ENCODE measurements around the gene PLAU. TPM values are rescaled to one million over a fixed set of nuclear protein-coding genes. Genes with fewer than 3 reads are reported as not detected.

The PLAU gene
- total and polyA plus RNA-seq, 2 of the 13 experiments (the other 11 are each of a cell fraction or from before 2014, with no cell fraction given) = 0.45 to 11.2 TPM

- no peak for TF ChIP-seq ZBTB34 (CRISPR knock-in tag; IDR thresholded peaks at IDR 0.05)
Observed at GRCh38 chr10:73863039-73863817, 47.7 kb upstream of the PLAU start (continued).

GRCh38 chr10:73864229-73864628, 46.7 kb upstream of the PLAU start:
- intact Hi-C loops (cut with micrococcal nuclease; ENCODE audit: unreplicated experiment) (no loop called here), in situ Hi-C loops (cut with HindIII; ENCODE audit: extremely low pct_ligation_motif_present, low pct_unique_long_range_greater_than_20kb) (no loop called here)
- ChIA-PET CTCF (ENCODE audit: low intra/inter-chr PET ratio, low total read pairs) (no interaction called here), POLR2A (interaction anchor here (3.1 kb wide), 1 partner anchor 10 kb away, joined by 7 read pairs; the partner anchor contains the start of gene CAMK2G)
- Histone ChIP-seq H3K4me1 (ENCODE audit: insufficient read depth, low read length) (no peaks in the 10 kb centered on the region), H3K4me2 (ENCODE audit: low read depth, low read length) (no peak overlapping the region), H3K27me3 (ENCODE audit: control insufficient read depth in 1 of 2, insufficient read depth in 2 of 2, low read length in 2 of 2) (no peaks in the 10 kb centered on the region), H2AFZ (ENCODE audit: low read length) (no peak overlapping the region), H3K36me3 (replicated peaks in 1 of 2; ENCODE audit: control insufficient read depth in 1 of 2, insufficient read depth in 2 of 2, low read length in 2 of 2) (peaks cover 12 to 42% of the 10 kb centered on the region in 2 experiments), H4K20me1 (ENCODE audit: insufficient read depth, low read length) (no peaks in the 10 kb centered on the region), H3K9ac (ENCODE audit: insufficient read depth, low read depth, low read length) (no peak overlapping the region), H3K4me3 (replicated peaks in 1 of 3; ENCODE audit: insufficient read depth in 1 of 3, low read depth in 2 of 3, low read length in 3 of 3) (no peak overlapping the region), H3K27ac (ENCODE audit: extremely low read length, insufficient read depth, low read length) (no peak overlapping the region), H3K79me2 (ENCODE audit: insufficient read depth, low read length) (peaks cover 4% of the 10 kb centered on the region), H3K9me3 (ENCODE audit: low read length) (no peaks in the 10 kb centered on the region)
- WGBS (ENCODE audit: low lambda C conversion rate) = 98% methylated on average over 4 of the region's 4 CpGs
- TF ChIP-seq WIZ (CRISPR knock-in tag; IDR thresholded peaks at IDR 0.05) = no peak
- TF ChIP-seq SNRNP70 (IDR thresholded peaks at IDR 0.05; ENCODE audit: low read depth, low read length) = no peak
- no peak for TF ChIP-seq ATF1 (CRISPR knock-in tag; IDR thresholded peaks at IDR 0.05)
- TF ChIP-seq HIVEP1 (CRISPR knock-in tag; IDR thresholded peaks at IDR 0.05) = no peak
- TF ChIP-seq ZNF281 (CRISPR knock-in tag; IDR thresholded peaks at IDR 0.05; ENCODE audit: borderline replicate concordance) = no peak
- TF ChIP-seq JUNB (CRISPR knock-in tag; IDR thresholded peaks at IDR 0.05; ENCODE audit: borderline replicate concordance) = no peak
- TF ChIP-seq ZNF282 (IDR thresholded peaks at IDR 0.05; ENCODE audit: partially characterized antibody) = no peak
- no peak for TF ChIP-seq STAG1 (CRISPR knock-in tag; IDR thresholded peaks at IDR 0.05)
- FAIRE-seq = no peak
- ATAC-seq = no peak
- BruUV-seq (replicated peaks) = no TSS peak
- DNase-seq (ENCODE audit: low spot score) = no peak
